RWPE1 (cell line): ENCODE measurements around the gene N4BP2L2.
A peak's percentile ranks its signal among the peaks of the same experiment; 100 is the strongest.

Source experiments
- CTCF ChIA-PET: fragments of 350-600 bp; sonication (Branson Sonifier 250); formaldehyde crosslinking; extraction: SDS; loops from one replicate; lab custom pipeline; 2021; lab: Yijun Ruan, JAX
- POLR2A ChIA-PET: fragments of 400-600 bp; formaldehyde crosslinking; extraction: SDS; loops from one replicate; lab custom pipeline; 2020; ENCODE audit warnings: antibody characterized with exemption; ENCODE audit not compliant: low non-redundant PET; lab: Yijun Ruan, JAX
- DNase-seq: peaks from one replicate; pipeline ENCODE4 v3.0.0; 2012; ENCODE audit warnings: low spot score
- H3K27ac ChIP-seq: fragments of 450-650 bp; 2 replicates; pipeline ENCODE4 v1.5.1; 2017
- CTCF ChIP-seq: fragments of 450-650 bp; conservative IDR thresholded peaks from 2 replicates; pipeline ENCODE4 v1.5.1; 2017; ENCODE audit warnings: low read depth, mild to moderate bottlenecking

N4BP2L2 gene

GRCh38 chr13:32432856-32433255 is 105.7 kb downstream of the N4BP2L2 start:
- DNase-seq = peak; percentile 48
- ChIA-PET CTCF (no interaction called here), POLR2A (no interaction called here)

GRCh38 chr13:32431361-32431760 is 107.2 kb downstream of the N4BP2L2 start:
- DNase-seq = no peak
- POLR2A ChIA-PET = no interaction called here
- TF ChIP-seq CTCF = no peak
- H3K27ac ChIP-seq = no peak overlapping the region
- CTCF ChIA-PET = interaction anchor here (0.6 kb wide), 1 partner anchor 1025 kb away, joined by 3 read pairs; no protein-coding TSS in a partner anchor

More at GRCh38 chr13:32432856-32433255, 105.7 kb downstream of the N4BP2L2 start:
- no peak for TF ChIP-seq CTCF
- peak overlapping the region; percentile 59 for H3K27ac ChIP-seq

GRCh38 chr13:32430018-32430747 is 108.4 kb downstream of the N4BP2L2 start:
- no peak overlapping the region for H3K27ac ChIP-seq
- TF ChIP-seq CTCF = no peak
- DNase-seq = no peak
- POLR2A ChIA-PET = no interaction called here
- CTCF ChIA-PET = no interaction called here

- no peak for TF ChIP-seq CTCF
- no peak for DNase-seq
- POLR2A ChIA-PET = no interaction called here
- H3K27ac ChIP-seq = no peak overlapping the region
- CTCF ChIA-PET = no interaction called here
Measured at GRCh38 chr13:32429433-32429909, 109.1 kb downstream of the N4BP2L2 start.

- no peak overlapping the region; the same call in 1 of the 2 replicates for H3K27ac ChIP-seq
- ChIA-PET CTCF (interaction anchor here (0.5 kb wide), 1 partner anchor 517 kb away, joined by 5 read pairs; no protein-coding TSS in a partner anchor), POLR2A (interaction anchor here (0.5 kb wide), 1 partner anchor 64 kb away, joined by 4 read pairs; no protein-coding TSS in a partner anchor)
- TF ChIP-seq CTCF = no peak
- no peak for DNase-seq
Measured at GRCh38 chr13:32428581-32429432, 109.8 kb downstream of the N4BP2L2 start.
